ENCODE measurements around the gene PRKCE.
"Not testable (repeated sequence)": the region's sequence is repeated elsewhere in the genome, so short reads cannot be mapped to it uniquely, and the experiment has no call there.

Gene PRKCE

DNA sequence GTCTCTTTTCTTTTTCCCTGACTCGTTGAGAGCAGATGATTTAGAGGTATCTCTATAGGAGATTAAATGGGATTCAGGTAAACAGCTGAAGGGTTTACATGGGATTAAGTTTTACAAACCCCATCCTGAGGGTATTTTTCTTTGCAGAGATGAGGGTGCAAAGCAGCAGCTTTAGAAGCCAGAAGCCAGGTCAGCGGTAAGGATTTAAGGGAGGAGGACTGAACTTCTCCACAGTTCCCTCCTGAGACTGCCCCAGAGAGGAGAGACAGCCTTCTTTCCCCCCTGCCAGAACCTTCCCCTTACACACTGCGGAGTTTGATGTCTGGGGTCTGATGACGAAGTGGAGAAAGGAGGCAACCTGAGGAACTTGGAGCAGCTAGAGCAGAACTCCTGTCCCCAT lies 220.1 kb downstream of the PRKCE start:
- DNase-seq = no peak

DNA sequence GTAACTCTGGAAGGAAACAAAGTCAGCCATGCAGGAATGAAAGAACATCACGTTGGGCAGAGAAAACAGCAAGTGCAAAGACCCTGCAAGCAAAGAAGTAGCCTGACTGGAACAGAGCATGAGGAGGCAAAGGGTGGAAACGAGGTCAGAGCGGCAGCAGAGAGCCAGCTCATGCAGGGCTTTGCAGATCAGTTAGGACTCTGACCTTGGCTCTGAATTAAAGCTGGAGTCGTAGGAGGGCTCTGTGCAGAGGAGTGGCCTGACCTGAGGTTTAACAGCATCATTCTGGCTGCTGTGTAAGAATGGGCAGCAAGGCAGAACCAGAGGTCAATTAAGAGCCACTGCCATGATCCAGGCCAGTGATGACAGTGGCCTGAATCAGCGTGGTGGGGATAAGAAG lies 220.7 kb downstream of the PRKCE start:
- DNase-seq = no peak

DNA sequence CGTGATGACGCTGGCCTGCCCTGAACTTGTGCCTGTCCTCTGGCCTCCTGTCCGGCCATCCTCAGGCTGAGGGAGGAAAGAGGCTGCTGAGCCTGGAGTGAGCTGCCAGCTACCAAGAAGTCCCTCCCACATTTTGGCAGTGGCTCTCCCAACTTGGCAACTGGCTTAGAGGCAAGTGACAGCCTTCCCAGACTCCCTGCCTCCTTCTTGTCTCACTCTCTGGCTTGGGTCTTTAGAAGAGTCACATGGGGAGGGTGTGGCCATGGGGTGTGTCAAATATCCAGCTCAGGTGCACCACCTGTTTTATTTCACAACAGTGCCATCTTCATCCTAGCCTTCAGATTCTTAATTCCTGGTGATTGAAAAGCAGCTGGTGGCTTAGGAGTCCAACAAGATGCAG lies 222.9 kb downstream of the PRKCE start:
- DNase-seq = no peak

DNA sequence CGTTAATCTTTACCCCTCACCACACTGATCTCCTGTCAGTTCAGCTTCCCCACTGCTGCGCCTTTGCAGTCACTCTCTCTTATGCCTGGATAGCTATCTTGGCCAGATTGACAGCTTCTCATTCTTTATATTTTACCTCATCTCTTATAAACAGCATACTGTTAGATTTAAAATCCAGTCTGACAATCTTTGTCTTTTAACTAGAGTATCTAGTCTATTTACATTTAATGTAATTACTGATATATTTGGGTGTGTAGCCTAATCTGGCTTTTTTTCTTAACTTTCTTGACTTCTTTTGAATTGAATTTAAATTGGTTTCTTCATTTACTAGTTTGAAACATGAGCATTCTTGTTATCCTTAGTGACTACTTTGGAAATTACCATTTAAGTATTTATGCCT lies 225.1 kb downstream of the PRKCE start:
- DNase-seq = no peak

DNA sequence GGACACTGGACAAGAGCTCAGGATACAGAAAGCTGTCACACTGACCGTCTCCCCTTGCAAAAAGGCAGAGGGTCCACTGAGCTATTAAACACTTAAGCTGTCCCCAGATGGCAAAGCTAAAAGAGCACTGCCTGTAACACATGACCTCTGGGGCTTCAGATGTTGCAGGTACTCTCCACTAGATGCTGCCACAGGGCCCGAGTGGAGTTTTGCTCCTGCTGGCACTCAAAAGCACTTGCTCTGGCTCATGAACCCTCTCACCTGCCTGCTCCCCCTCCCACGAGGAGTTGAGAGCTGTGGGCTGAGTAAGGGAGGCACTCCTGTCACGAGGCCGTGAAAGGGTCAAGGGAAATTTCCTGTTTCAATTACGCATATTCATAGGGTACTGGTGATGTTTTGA lies 227.9 kb downstream of the PRKCE start:
- DNase-seq = no peak

DNA sequence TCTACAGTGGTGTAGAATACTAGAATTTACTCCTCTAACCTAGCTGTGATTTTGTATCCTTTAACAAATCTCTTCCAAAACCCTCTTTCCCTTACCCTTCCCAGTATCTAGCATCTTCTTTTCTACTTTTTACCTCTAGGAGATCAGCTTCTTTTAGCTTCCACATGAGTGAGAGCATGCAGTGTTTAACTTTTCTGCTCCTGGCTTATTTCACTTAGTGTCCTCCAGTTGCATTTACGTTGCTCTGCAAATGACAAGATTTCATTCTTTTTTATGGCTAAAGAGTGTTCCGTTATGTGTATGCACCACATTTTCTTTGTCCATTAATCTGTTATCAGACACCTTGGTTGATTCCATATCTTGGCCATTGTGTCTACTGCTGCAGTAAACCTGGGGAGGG lies 228.5 kb downstream of the PRKCE start:
- no peak for DNase-seq

DNA sequence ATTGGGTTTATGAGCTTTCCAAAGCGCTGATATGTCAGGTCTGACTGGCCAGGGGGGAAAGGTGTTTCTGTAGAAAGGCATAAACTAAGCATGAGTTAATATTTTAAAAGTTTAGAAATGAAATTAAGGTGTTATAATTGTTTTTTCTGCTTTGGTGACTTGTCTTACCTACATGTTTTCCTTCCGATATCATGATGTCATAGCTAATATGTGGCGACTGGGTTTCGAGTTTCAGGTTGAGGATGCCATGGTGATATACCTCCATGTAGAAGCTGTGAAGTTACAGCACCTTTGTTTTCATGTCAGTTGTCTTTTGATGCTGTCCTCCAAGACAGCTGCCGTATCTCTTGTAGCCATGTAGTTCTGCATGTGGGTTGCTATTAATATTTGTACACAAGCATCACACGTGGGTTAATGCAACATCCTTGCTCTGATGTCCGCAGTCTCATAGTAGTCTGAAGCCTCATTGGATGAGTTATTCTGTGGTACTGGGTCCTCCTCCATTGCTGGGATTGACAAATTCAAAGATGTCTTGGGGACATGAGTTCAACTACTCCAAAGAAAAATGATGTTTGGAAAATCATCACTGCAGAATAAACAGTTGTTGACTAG lies 230.6 kb downstream of the PRKCE start:
- no peak for DNase-seq

DNA sequence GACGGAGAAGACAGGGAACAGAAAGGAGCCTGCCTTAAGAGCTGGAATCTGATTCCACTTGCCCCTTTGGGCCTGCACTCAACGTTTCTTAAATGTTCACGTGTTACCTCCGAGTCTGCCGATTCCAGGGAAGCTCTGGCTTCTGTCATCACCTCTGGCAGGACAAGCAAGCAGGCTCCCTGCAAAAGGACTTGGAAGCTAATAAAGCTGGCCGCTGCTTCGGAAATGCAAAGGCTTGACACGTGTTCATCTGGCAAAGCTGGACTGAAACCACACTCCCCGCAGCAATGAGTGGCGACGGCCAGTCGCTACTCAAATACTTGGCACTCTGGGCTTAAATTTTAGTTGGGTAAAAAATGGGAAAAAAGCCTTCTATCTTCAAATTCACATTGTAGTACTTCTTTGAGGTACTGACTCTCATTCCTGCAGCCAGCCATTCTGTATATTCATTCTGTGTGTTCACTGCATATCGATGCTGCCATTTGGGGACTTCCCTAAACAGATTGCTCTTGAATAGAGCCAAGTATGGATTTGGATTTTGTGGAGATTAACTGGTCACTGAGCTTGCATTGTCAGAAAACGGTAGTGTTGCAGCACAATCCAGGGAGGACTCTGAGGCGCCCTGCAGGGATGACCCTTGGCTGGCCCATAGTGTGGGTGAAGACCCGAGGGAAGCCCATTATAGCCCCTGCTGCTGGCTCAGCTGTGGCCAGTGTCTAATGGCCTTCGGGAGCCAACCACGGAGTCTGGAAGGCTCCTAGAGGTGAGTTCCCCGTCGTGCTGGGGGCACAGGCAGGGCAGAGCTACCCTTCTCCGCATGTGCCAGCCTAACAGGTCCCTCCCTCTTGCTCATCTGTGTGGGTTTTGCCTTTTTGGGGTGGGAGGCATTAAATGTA lies 231.5 kb downstream of the PRKCE start:
- DNase-seq = no peak

DNA sequence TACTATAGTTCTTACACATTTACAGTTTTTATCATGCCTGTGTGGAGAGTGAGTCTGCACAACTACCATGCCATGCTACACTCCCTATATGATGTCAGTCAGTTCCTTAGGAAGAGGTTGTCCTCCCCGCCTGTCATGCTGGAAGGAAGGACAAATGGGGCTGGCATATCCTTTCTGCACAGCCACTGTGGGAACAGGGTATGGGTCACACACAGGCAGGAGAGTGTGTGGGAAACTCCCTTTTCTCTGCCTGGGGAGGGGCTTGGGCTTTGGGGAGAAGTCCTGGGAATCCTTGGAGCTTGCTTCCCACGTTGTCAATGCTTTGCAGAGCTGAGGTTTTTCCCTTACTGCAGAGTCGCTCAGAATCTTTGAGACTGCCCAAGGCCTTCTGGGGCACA lies 232.1 kb downstream of the PRKCE start:
- DNase-seq = no peak

DNA sequence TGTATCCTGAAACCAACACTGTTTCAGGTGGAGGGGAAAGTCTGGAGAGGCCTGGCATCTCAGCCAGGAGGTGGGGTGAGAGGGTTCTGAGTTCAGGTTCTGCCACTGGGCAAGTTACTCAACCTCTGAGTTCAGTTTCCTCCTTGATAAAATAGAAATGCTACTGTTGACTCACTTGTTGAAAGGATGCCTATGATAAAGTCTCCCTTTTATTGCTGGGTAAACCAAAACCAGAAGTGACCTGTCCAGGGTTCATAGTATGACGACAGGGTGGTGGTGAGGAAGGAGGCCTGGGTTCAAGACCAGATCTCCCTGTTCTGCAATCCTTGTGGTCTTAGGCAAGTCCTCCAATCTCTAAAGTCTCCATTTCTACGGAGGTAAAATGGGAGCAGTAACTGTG lies 232.7 kb downstream of the PRKCE start:
- DNase-seq = no peak

DNA sequence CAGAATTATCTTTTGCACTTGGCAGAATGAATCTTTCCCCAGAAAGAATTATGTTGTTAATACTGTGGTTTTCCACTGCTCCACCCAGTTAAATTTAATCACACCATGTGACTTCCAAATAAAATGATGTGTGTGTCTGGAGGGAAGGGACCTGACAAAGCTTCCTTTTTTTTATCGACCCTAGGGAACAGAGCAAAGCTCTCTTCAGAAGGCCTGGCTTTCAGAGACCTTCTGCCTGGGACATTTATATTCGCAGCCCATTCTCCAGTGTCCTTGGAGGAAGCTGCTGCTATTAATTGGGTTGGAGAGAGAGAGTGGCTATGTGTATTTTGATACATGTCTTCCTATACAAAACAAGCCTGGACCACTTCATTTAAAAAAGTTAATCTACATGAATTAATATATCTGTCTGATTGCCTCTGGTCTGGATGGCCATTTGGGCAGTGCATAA lies 233.7 kb downstream of the PRKCE start:
- no peak for DNase-seq

DNA sequence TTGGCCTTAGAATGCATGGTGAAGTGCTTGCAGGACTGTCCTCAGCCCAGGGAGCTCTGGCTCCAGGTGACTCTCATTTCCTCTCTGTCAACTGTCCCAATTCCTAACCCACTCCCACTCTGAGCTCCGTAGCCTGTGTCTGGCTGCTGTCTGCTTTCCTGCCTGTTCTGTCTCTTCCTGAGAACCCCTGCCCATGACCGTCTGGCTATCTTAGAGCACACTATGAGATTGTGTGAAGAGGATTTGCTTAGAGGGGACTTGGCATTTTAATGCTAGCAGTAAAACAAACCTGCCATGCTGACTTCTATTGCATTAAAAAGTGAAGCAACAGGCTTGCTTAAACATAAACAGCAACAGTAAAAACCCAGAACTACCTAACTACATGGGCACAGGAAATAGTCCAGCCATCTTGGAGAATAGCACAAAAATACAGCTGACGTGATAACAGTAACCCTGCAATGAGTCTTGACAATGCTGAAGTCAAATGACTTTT lies 234.7 kb downstream of the PRKCE start:
- DNase-seq = no peak

DNA sequence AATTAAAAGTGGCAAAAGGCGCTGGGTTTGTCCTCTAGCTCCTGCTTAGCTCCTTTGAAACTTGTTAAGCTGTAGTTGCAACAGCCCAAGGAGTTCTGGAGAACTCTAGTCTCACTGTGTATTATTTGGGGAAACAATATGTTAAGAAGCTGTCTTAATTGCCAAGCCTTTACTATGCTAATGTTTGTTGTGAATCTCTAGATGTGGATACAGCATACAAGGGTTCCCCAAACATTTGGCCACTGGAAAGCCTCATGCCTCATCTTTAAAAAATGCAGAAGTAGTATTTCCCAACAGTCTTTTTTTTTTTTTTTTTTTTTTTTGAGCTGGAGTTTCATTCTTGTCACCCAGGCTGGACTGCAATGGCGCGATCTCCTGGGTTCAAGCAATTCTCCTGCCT lies 236.7 kb downstream of the PRKCE start:
- no peak for DNase-seq

DNA sequence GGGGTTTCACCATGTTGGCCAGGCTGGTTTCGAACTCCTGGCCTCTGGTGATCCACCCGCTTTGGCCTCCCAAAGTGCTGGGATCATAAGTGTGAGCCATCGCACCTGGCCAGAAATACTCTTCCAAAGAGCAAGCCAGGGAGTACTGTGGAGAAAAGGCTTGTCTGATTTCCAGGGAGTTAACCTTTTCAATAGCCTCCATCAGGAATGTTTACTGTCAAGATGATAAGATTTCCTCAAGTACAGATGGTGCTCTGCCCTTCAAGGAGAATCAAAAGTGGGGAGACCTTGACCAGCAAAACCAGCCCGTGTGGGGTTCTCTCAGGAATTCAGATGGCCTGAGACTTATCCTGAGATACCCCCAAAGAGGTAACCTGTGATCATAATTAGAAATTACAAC lies 237.2 kb downstream of the PRKCE start:
- no peak for DNase-seq

DNA sequence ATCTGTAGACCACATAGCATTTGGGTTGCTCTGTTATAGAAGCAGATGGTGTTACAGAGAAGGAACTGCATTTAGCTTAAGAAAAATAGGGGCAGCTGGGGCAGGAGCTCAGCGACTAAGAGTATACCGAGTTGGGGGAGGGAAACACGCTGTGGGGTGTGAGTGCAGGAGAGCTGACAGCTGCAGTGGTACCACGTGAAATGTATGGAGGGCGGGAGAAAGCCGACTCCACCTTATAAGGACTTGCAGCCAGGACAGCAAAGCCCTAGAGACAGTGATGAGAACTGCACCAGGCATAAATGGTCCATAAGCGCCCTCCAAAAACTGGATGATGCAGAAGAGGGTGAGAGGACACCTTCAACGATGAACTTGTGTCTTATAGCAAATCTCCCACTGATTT lies 237.6 kb downstream of the PRKCE start:
- no peak for DNase-seq

DNA sequence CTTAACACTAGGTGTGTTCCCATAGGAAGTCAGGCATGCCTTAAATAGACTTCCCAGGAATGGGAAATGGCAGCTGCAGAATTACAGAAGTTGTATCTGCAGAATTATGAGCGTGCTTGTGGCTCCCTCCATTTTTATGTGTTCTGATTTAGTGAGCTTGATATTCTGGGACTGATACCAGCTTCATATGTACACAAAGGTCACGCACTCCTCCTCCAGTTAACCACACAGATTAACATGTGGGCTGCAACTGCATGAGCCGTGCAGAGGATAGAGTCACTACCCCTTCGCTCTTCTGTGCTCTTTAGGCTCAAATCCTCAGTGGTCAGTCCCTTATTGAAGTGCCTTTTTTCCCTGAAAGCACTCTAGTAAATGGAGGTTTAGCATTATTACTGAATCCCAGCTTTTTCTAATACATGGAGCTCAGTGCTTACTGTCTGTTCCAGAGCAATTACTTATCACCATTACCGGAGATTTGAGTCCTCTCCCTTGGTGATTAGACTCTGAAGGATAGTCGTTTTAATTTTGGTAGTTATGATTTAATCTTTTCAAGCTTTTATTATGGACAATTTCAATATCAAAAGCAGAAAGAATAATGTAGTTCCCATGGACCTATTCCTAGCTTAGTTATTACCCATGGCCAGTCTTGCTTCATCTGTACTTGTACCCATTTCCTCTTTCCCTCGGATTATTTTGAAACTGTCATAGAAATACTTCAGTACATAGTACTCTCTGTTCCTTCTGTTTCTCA lies 238.3 kb downstream of the PRKCE start:
- no peak for DNase-seq

DNA sequence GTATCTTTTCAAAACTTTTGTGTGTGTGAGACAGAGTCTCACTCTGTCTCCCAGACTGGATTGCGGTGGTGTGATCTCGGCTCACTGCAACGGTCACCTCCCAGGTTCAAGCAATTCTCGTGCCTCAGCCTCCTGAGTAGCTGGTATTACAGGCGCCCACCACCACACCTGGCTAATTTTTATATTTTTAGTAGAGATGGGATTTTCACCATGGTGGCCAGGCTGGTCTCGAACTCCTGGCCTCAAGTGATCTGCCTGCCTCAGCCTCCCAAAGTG lies 238.8 kb downstream of the PRKCE start:
- not testable (repeated sequence) for DNase-seq

DNA sequence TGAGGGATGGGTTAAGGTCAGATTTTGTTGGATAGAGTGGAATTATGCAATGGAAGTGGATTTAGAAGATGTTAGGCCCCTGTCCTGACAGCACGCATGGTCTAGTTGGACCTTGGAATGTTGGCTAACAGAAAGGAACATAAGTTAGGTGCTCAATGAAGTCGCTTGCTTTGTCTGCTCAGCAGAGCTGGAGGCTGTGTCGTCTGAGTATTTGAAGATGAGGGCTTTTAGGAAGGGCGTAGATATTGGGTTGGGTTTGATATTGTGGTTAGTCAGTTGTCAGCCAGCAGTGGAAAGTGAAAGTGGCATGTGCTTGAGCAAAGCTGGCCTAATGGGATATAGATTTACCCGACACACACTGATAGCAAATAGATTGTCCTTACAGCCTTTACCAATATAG lies 239.3 kb downstream of the PRKCE start:
- DNase-seq = no peak

DNA sequence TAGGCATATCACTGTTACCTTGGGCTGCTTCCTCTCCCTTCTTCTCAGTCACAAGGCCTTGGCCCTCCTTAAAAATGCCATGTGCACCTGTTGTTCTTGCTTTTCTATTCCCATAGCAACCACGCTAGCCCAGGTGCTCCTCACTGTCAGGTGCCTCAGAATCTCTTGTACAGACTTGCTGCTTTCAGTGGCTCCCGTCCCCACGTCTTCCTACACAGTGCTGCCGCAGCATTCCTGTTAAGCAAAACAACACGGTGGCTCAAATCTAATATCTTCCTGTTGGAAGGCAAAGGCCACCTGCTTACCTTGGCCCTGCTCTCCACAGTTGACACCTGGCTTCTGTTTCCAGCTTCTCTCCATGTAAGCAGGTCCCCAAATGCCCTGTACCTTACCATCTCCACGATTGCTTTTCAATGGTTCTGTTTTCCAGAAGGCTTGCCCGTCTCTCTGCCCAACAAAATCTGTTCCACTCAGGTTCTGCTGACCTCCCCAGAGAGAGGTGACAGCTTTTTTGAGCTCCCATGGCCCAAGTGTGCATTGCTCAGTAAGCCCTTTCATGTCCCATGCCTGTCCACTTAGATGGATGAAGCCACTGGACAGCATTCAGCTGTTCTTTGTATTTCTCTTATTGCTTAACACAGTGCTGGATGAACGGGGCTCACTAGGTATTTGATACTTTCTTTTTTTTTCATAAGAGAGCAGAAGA lies 240.4 kb downstream of the PRKCE start:
- DNase-seq = no peak

DNA sequence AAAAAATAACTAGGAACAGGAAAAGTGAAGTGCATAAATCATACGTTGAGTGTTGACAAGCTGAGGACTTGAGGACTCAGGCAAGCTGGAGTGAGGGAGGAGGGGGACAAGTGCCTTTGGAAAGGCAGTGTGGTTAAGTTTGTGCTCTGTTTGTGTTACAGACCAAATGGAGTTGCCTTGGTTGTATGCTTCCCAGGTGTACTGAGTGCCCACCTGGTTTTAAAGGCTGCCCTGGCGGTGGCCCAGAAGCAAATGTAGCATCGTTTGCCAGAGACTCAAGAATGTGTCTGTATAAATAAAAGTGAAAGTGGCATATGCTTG lies 240.9 kb downstream of the PRKCE start:
- no peak for DNase-seq

DNA sequence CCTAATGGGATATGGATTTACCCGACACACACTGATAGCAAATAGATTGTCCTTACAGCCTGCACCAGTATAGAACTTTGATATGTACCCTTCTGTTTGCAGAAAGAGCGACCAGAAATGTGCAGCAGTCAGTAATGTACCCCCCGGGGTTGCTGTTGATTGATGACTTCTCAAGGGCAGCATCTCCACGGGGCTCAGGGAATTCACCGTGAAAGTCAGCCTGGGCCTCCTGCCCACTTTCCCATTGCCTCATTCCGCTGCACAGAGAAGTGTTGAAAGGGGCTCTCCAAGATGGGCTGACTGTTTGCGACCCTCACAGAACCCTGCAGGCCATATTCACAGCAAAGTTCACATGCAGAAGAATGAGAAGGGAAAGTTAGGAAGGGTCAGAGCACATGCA lies 241.3 kb downstream of the PRKCE start:
- no peak for DNase-seq

DNA sequence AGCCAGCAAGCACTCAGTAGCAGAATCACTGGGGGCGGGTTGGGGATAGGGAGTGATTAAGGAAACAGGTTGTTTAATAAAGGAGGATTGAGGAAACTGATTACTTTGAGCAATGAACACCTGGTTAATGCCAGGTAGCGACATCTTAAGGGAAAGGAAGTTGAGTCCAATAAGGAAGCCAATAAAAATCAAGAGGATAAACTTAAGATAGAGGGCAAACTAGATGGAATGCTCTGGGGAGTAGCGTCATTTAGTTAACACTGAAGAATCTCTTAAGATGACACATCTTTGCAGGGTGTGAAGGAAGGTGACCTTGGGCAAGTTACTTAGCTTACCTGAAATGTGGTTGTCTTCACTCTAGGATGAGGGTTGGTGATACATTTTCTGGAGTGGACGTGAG lies 242.7 kb downstream of the PRKCE start:
- no peak for DNase-seq

DNA sequence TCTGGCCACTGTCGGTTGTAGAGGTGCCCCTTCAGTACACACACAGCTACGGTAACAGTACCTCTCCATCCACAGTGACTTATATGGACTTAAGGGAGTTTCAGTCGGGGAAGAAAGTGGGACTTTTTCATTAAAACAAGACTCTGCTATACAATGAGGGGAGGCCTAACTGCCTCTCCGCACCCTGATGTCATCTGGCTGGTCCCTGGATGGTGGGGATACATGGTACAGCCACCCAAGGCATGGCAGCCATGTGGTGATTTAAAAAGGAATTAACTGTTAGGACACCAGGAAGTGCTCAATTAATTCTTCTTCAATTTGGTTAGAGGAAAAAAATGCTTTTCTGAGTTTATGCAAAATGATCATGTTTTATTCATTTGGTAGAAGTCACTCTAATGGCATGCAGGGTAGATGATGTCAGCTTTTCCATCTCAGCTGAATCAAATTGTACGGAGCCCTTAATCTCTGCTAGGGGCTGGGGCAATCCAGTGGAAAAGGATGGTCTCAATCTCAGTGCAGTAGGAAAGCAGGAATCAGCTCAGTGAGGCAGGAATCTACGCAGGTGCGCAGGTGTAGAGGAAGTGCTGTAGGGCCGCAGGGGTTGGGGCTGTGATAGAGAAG lies 243.9 kb downstream of the PRKCE start:
- DNase-seq = no peak

Data from GF-D8 (cell line).